Heart right ventricle (tissue), 16 donors: ENCODE data around the gene CD151. TPM values are rescaled to one million over a fixed set of nuclear protein-coding genes. Genes with fewer than 3 reads are reported as not detected.
A peak's percentile ranks its signal among the peaks of the same experiment; 100 is the strongest.

Experiments
- ATAC-seq, 8 donors: fragments of 200-7000 bp; cut with Tn5 transposase; one replicate each; pipeline ENCODE4 v1.9.1; 2020; ENCODE audit warnings: mild to moderate bottlenecking in 8 of 8, moderate library complexity in 8 of 8, moderate number of reproducible peaks in 1 of 8
- DNase-seq, 2 donors: peaks; one replicate each; pipeline ENCODE4 v3.0.0-alpha.2; 2020
- H3K27ac ChIP-seq, 10 donors: fragments of 200-600 bp; sonication (generic) in 2 of 10; one replicate each; pipeline versions ENCODE4 v1.5.0 to v1.8.0; 2020 to 2022; ENCODE audit warnings: mild to moderate bottlenecking in 3 of 10
- H3K27me3 ChIP-seq, 7 donors: fragments of 200-600 bp; one replicate each; pipeline ENCODE4 v1.8.0; 2021 to 2022; ENCODE audit warnings: mild to moderate bottlenecking in 2 of 7
- H3K36me3 ChIP-seq, 9 donors: fragments of 200-600 bp; sonication (generic) in 1 of 9; one replicate each; pipeline versions ENCODE4 v1.5.0 to v1.8.0; 2020 to 2022; ENCODE audit warnings: mild to moderate bottlenecking in 2 of 9
- H3K4me1 ChIP-seq, 9 donors: fragments of 200-600 bp; sonication (generic) in 1 of 9; one replicate each; pipeline versions ENCODE4 v1.5.0 to v1.8.0; 2020 to 2022; ENCODE audit warnings: mild to moderate bottlenecking in 4 of 9
- H3K4me3 ChIP-seq, 10 donors: fragments of 200-600 bp; sonication (generic) in 2 of 10; one replicate each; pipeline versions ENCODE4 v1.5.0 to v1.8.0; 2020 to 2022; ENCODE audit warnings: mild to moderate bottlenecking in 7 of 10, moderate library complexity in 2 of 10
- H3K9me3 ChIP-seq, 11 donors: fragments of 200-600 bp in 10 of 11; sonication (generic) in 2 of 11; one replicate each; pipeline versions ENCODE4 v1.5.0 to v1.8.0; 2013 to 2022; ENCODE audit warnings: mild to moderate bottlenecking in 2 of 11, control low read depth in 1 of 11, moderate library complexity in 1 of 11
- WGBS, 2 donors: extraction: QIAGEN DNeasy Blood & Tissue Kit; methylation state at CpG; one replicate each; pipeline ENCODE4 v1.1.7; 2013; ENCODE audit warnings: inconsistent platforms in 1 of 2; 5-methylcytosine and 5-hydroxymethylcytosine counted together
- intact Hi-C, 10 donors: fragments of 100-400 bp; cut with DNase I; formaldehyde crosslinking; loops; one replicate each; pipeline versions ENCODE4 v1.11.1 to v1.14.2; 2022
- polyA plus RNA-seq, 2 donors: library from polyadenylated mRNA; stranded (reverse); fragments of 200-250 nt; gene quantifications; one replicate each; pipeline ENCODE4 v1.2.3, GENCODE V29; 2013
- total RNA-seq, 10 donors: library from RNA; stranded (reverse); fragmentation: NEBNext Ultra II Directional in 3 of 10; extraction: Animal tissue kit (Norgen Biotek cat#: 25700) in 3 of 10; gene quantifications; one replicate each; pipeline versions ENCODE4 v1.2.1 to v1.2.4, GENCODE V29; 2021 to 2023
- TF ChIP-seq, protein P1 (sequence below), 9 donors: fragments of 200-600 bp; sonication (generic) in 2 of 9; IDR thresholded peaks; one replicate each; pipeline versions ENCODE4 v1.5.0 to v1.8.0; 2021 to 2022; ENCODE audit warnings: antibody characterized with exemption in 9 of 9, mild to moderate bottlenecking in 5 of 9, moderate library complexity in 1 of 9
- donor health status: Arrhythmogenic right ventricular cardiomyopathy.
- donor health status: ischemic (EF 13 %, LVEDD 7.1; RV severe dilation, severe dysfunction).
- donor health status: healthy with polysubstance abuse.
- donor health status: DM: no; HTN: yes; CAD: no.
- donor health status: DM: no; HTN: no; CAD: no.
- donor health status: ischemic (EF 25% LVEDD 6.9; RV normal size, moderate dysfunction).
- donor health status: ischemic (EF 25% LVEDD 5.7; RV mildly dilated, moderate dysfunction).
- donor health status: healthy.
- donor health status: DM: yes; HTN: yes; CAD: no.
- donor health status: Ischemic cardiomyopathy.
- donor health status: ischemic (EF 35%, LVEDD 5.7; RV mildly dilated, moderate dysfunction).
- donor health status: nonischemic (EF 11% LVEDD 7.7; RV severe dilation, severe dysfunction).
- donor health status: DM: yes; HTN: yes; CAD: no.
- donor health status: PGD.
- donor health status: ischemic (EF 29% LVEDD 5.4; RV normal size, mild dysfunction).
- donor health status: nonischemic (EF 23%, LVEDD 6.1; RV moderate dilation, normal function).

CD151 gene
- total and polyA plus RNA-seq, 12 donors: 286 to 684 (median 466) TPM

DNA sequence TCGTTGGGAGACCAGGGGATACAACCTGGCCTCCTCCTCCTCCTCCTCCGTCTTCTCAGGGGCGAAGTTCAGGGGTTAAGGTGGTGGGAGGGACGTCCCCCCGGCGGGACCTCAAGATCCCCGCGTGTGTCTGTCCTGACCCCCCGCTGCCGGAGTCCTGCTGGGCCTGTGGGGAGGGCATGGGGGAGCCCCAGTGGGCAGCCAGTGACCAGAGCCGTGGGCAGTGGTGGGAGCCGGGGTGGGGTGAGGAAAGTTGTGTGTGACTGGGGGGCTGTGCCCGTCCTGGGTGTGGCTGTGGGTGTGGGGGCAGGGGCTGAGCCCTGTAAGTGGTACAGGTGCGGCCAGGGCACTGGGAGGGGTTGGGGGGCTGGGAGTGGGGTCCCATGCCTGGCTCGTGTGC is 20.0 kb downstream of the CD151 start:
- intact Hi-C loops: loop anchor here in 2 of 10 donors (10.0 kb wide), 1 partner anchor 192 kb away; no protein-coding TSS in a partner anchor
- peaks cover 0 to 26% (median 0%) of the 10 kb centered on the region in 7 donors for H3K27me3 ChIP-seq
- ATAC-seq (no peak), DNase-seq (no peak)
- no peak overlapping the region for H3K27ac ChIP-seq
- TF ChIP-seq, protein P1, sequence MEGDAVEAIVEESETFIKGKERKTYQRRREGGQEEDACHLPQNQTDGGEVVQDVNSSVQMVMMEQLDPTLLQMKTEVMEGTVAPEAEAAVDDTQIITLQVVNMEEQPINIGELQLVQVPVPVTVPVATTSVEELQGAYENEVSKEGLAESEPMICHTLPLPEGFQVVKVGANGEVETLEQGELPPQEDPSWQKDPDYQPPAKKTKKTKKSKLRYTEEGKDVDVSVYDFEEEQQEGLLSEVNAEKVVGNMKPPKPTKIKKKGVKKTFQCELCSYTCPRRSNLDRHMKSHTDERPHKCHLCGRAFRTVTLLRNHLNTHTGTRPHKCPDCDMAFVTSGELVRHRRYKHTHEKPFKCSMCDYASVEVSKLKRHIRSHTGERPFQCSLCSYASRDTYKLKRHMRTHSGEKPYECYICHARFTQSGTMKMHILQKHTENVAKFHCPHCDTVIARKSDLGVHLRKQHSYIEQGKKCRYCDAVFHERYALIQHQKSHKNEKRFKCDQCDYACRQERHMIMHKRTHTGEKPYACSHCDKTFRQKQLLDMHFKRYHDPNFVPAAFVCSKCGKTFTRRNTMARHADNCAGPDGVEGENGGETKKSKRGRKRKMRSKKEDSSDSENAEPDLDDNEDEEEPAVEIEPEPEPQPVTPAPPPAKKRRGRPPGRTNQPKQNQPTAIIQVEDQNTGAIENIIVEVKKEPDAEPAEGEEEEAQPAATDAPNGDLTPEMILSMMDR (IDR thresholded peaks at IDR 0.05): no peak
- WGBS, 2 donors: 85 to 87% methylated on average over 14 to 15 of the region's 15 CpGs
- no peak overlapping the region for H3K4me3 ChIP-seq
- H3K4me1 ChIP-seq: peaks cover 22 to 79% (median 39%) of the 10 kb centered on the region in 9 donors
- H3K9me3 ChIP-seq: no peaks in the 10 kb centered on the region
- H3K36me3 ChIP-seq: peaks cover 0 to 17% (median 0%) of the 10 kb centered on the region in 9 donors

- Histone ChIP-seq H3K36me3 (peaks cover 0 to 17% (median 0%) of the 10 kb centered on the region in 9 donors), H3K4me3 (no peak overlapping the region), H3K4me1 (peaks cover 13 to 68% (median 29%) of the 10 kb centered on the region in 9 donors), H3K27ac (peak overlapping the region in 1 of 10 donors; percentile 21), H3K27me3 (peaks cover 0 to 15% (median 0%) of the 10 kb centered on the region in 7 donors), H3K9me3 (no peaks in the 10 kb centered on the region)
- TF ChIP-seq, protein P1 (IDR thresholded peaks at IDR 0.05): no peak
- intact Hi-C loops: loop anchor here in 2 of 10 donors (10.0 kb wide), 1 partner anchor 191 kb away; no protein-coding TSS in a partner anchor
- no peak for ATAC-seq
- 92 to 95% methylated on average over 27 of the region's 27 CpGs for WGBS, 2 donors
- DNase-seq: no peak
These were observed 21.1 kb downstream of the CD151 start for GRCh38 chr11:853682-854448.

DNA sequence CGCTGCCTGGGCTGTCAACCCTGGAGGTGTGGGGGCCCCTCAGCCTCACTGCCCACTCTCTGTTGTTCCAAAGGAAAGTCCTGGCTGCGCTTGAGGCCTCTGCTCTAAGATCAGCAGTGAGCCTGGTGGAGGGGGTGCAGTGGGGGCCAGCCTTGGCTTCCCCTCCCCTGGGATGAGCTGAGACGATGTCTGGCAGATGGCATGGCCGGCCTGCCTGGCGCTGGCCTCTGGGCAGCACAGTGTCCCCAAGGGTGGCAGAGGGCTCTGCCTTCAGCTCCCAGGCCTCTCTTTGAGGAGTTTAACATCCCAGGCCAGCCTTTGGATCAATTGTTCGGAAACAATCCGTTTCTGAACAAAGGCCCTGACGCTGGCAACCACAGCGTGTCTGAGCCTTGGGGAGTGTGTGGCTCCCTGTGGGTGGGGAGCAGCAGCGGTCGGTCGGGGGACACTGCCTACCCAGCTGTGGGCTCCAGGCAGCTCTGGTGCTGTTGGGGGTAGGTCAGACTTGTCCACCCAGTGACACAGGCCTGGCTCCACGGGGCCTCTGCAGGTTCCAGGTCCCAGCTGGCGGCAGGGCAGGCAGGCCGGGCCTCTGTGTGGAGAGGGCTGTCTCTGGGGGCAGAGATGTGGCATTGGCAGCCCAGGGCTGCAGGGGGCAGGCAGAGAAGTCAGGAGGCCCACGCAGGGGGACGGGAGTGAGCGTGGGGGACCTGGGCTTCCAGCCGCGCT is 22.0 kb downstream of the CD151 start:
- Histone ChIP-seq H3K36me3 (peaks cover 0 to 17% (median 0%) of the 10 kb centered on the region in 9 donors), H3K4me1 (peaks cover 12 to 67% (median 28%) of the 10 kb centered on the region in 9 donors), H3K27ac (peak overlapping the region in 2 of 10 donors; percentile 10 to 21), H3K27me3 (peaks cover 0 to 9% (median 0%) of the 10 kb centered on the region in 7 donors), H3K9me3 (no peaks in the 10 kb centered on the region), H3K4me3 (no peak overlapping the region)
- DNase-seq (no peak), ATAC-seq (no peak)
- 82 to 88% methylated on average over 20 of the region's 20 CpGs for WGBS, 2 donors
- TF ChIP-seq, protein P1 (IDR thresholded peaks at IDR 0.05): no peak
- intact Hi-C loops: loop anchor here in 2 of 10 donors (10.0 kb wide), 1 partner anchor 190 kb away; no protein-coding TSS in a partner anchor

- DNase-seq (no peak), ATAC-seq (no peak)
- Histone ChIP-seq H3K27ac (no peak overlapping the region), H3K4me3 (no peak overlapping the region), H3K36me3 (peaks cover 0 to 14% (median 0%) of the 10 kb centered on the region in 9 donors), H3K4me1 (peaks cover 13 to 68% (median 31%) of the 10 kb centered on the region in 9 donors), H3K27me3 (peaks cover 0 to 4% (median 0%) of the 10 kb centered on the region in 7 donors), H3K9me3 (no peaks in the 10 kb centered on the region)
- 92 to 93% methylated on average over 7 of the region's 7 CpGs for WGBS, 2 donors
- TF ChIP-seq, protein P1 (IDR thresholded peaks at IDR 0.05): no peak
- intact Hi-C loops: loop anchor here in 2 of 10 donors (10.0 kb wide), 1 partner anchor 189 kb away; no protein-coding TSS in a partner anchor
These were observed 22.6 kb downstream of the CD151 start for GRCh38 chr11:855330-855674.
